ENCODE data around the gene EPS8L2.

The EPS8L2 gene

DNA sequence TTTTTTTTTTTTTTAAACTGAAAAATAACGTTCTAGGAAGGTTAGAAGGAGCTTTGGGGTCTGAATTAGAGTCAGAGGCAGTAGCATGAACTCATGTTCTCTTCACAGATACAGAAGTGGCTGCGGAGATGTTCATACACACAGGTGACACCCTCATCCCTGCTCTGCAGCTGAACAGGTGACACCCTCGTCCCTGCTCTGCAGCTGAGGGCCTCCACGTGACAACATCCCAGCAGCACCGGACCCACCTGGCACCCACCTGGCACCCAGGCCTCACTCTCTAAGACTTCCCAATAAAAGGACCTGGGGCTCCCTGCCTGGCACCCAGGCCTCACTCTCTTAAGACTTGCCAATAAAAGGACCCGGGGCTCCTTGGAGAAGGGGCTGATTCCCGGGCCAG, 49.2 kb upstream of the EPS8L2 start (continued):
- TF ChIP-seq KLF1 (tag by site-specific recombination; IDR thresholded peaks at IDR 0.05) (no peak), ZNF24 (tag by site-specific recombination; IDR thresholded peaks at IDR 0.05) (no peak), ZNF670 (tag by site-specific recombination; IDR thresholded peaks at IDR 0.05; ENCODE audit: low read depth) (no peak), ZNF623 (tag by site-specific recombination; IDR thresholded peaks at IDR 0.05) (no peak)
- TF ChIP-seq, protein P1, sequence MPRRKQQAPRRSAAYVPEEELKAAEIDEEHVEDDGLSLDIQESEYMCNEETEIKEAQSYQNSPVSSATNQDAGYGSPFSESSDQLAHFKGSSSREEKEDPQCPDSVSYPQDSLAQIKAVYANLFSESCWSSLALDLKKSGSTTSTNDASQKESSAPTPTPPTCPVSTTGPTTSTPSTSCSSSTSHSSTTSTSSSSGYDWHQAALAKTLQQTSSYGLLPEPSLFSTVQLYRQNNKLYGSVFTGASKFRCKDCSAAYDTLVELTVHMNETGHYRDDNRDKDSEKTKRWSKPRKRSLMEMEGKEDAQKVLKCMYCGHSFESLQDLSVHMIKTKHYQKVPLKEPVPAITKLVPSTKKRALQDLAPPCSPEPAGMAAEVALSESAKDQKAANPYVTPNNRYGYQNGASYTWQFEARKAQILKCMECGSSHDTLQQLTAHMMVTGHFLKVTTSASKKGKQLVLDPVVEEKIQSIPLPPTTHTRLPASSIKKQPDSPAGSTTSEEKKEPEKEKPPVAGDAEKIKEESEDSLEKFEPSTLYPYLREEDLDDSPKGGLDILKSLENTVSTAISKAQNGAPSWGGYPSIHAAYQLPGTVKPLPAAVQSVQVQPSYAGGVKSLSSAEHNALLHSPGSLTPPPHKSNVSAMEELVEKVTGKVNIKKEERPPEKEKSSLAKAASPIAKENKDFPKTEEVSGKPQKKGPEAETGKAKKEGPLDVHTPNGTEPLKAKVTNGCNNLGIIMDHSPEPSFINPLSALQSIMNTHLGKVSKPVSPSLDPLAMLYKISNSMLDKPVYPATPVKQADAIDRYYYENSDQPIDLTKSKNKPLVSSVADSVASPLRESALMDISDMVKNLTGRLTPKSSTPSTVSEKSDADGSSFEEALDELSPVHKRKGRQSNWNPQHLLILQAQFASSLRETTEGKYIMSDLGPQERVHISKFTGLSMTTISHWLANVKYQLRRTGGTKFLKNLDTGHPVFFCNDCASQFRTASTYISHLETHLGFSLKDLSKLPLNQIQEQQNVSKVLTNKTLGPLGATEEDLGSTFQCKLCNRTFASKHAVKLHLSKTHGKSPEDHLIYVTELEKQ (tag by site-specific recombination; IDR thresholded peaks at IDR 0.05; ENCODE audit: borderline replicate concordance), result no peak
- TF ChIP-seq, protein P2, sequence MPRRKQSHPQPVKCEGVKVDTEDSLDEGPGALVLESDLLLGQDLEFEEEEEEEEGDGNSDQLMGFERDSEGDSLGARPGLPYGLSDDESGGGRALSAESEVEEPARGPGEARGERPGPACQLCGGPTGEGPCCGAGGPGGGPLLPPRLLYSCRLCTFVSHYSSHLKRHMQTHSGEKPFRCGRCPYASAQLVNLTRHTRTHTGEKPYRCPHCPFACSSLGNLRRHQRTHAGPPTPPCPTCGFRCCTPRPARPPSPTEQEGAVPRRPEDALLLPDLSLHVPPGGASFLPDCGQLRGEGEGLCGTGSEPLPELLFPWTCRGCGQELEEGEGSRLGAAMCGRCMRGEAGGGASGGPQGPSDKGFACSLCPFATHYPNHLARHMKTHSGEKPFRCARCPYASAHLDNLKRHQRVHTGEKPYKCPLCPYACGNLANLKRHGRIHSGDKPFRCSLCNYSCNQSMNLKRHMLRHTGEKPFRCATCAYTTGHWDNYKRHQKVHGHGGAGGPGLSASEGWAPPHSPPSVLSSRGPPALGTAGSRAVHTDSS (tag by site-specific recombination; IDR thresholded peaks at IDR 0.05), result no peak
- TF ChIP-seq, protein P3, sequence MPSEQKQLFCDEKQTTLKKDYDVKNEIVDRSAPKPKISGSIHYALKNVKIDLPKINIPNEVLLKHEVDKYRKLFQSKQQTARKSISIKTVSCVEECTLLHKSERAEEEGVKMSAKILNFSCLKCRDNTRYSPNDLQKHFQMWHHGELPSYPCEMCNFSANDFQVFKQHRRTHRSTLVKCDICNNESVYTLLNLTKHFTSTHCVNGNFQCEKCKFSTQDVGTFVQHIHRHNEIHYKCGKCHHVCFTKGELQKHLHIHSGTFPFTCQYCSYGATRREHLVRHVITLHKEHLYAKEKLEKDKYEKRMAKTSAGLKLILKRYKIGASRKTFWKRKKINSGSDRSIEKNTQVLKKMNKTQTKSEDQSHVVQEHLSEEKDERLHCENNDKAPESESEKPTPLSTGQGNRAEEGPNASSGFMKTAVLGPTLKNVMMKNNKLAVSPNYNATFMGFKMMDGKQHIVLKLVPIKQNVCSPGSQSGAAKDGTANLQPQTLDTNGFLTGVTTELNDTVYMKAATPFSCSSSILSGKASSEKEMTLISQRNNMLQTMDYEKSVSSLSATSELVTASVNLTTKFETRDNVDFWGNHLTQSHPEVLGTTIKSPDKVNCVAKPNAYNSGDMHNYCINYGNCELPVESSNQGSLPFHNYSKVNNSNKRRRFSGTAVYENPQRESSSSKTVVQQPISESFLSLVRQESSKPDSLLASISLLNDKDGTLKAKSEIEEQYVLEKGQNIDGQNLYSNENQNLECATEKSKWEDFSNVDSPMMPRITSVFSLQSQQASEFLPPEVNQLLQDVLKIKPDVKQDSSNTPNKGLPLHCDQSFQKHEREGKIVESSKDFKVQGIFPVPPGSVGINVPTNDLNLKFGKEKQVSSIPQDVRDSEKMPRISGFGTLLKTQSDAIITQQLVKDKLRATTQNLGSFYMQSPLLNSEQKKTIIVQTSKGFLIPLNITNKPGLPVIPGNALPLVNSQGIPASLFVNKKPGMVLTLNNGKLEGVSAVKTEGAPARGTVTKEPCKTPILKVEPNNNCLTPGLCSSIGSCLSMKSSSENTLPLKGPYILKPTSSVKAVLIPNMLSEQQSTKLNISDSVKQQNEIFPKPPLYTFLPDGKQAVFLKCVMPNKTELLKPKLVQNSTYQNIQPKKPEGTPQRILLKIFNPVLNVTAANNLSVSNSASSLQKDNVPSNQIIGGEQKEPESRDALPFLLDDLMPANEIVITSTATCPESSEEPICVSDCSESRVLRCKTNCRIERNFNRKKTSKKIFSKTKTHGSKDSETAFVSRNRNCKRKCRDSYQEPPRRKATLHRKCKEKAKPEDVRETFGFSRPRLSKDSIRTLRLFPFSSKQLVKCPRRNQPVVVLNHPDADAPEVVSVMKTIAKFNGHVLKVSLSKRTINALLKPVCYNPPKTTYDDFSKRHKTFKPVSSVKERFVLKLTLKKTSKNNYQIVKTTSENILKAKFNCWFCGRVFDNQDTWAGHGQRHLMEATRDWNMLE (tag by site-specific recombination; conservative IDR thresholded peaks at IDR 0.05; ENCODE audit: low read depth), result no peak
- TF ChIP-seq, protein P4, sequence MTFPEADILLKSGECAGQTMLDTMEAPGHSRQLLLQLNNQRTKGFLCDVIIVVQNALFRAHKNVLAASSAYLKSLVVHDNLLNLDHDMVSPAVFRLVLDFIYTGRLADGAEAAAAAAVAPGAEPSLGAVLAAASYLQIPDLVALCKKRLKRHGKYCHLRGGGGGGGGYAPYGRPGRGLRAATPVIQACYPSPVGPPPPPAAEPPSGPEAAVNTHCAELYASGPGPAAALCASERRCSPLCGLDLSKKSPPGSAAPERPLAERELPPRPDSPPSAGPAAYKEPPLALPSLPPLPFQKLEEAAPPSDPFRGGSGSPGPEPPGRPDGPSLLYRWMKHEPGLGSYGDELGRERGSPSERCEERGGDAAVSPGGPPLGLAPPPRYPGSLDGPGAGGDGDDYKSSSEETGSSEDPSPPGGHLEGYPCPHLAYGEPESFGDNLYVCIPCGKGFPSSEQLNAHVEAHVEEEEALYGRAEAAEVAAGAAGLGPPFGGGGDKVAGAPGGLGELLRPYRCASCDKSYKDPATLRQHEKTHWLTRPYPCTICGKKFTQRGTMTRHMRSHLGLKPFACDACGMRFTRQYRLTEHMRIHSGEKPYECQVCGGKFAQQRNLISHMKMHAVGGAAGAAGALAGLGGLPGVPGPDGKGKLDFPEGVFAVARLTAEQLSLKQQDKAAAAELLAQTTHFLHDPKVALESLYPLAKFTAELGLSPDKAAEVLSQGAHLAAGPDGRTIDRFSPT (tag by site-specific recombination; IDR thresholded peaks at IDR 0.05), result no peak

DNA sequence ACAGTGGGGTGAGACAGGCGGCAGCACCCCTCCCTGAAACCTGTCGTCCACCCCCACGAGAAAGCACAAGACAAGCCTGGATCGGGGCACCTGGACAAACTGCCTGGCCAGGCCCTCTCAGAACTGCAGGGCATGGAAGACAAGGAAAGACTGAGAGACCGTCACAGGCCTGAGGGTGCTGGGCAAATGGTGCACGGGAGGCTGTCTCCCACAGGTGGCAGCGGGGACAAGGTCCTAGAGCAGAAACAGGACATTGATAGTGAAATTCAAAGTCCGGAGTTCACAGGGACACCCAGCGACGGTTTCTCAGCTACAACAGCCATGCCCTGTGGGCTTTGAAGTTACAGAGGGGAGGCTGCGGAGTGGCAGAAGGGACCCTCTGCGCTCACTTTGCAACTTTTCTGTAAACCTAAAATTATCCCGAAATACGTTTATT, 48.3 kb upstream of the EPS8L2 start:
- Histone ChIP-seq H3K4me1 (ENCODE audit: control insufficient read depth, insufficient read depth, low read length) (no peaks in the 10 kb centered on the region), H3K9me3 (ENCODE audit: control insufficient read depth, insufficient read depth, low read depth, low read length) (no peaks in the 10 kb centered on the region), H3K4me3 (ENCODE audit: low read depth, low read length) (no peak overlapping the region), H3K36me3 (ENCODE audit: control insufficient read depth in 2 of 2, insufficient read depth in 1 of 2, low read length in 2 of 2) (peaks cover 4 to 92% of the 10 kb centered on the region in 2 experiments; a peak in 2 of 3 replicates), H3K27ac (ENCODE audit: extremely low read depth, low read depth, low read length) (no peak overlapping the region)
- TF ChIP-seq KLF16 (tag by site-specific recombination; IDR thresholded peaks at IDR 0.05) (no peak), SETDB1 (IDR thresholded peaks at IDR 0.05; ENCODE audit: insufficient read length, low read length) (no peak), SALL2 (tag by site-specific recombination; IDR thresholded peaks at IDR 0.05; ENCODE audit: borderline replicate concordance) (no peak), ZNF157 (tag by site-specific recombination; IDR thresholded peaks at IDR 0.05) (no peak), SCRT2 (tag by site-specific recombination; IDR thresholded peaks at IDR 0.05) (no peak)
- TF ChIP-seq, protein P5, sequence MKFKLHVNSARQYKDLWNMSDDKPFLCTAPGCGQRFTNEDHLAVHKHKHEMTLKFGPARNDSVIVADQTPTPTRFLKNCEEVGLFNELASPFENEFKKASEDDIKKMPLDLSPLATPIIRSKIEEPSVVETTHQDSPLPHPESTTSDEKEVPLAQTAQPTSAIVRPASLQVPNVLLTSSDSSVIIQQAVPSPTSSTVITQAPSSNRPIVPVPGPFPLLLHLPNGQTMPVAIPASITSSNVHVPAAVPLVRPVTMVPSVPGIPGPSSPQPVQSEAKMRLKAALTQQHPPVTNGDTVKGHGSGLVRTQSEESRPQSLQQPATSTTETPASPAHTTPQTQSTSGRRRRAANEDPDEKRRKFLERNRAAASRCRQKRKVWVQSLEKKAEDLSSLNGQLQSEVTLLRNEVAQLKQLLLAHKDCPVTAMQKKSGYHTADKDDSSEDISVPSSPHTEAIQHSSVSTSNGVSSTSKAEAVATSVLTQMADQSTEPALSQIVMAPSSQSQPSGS (tag by site-specific recombination; IDR thresholded peaks at IDR 0.05; ENCODE audit: low read depth), result no peak
- TF ChIP-seq, protein P6, sequence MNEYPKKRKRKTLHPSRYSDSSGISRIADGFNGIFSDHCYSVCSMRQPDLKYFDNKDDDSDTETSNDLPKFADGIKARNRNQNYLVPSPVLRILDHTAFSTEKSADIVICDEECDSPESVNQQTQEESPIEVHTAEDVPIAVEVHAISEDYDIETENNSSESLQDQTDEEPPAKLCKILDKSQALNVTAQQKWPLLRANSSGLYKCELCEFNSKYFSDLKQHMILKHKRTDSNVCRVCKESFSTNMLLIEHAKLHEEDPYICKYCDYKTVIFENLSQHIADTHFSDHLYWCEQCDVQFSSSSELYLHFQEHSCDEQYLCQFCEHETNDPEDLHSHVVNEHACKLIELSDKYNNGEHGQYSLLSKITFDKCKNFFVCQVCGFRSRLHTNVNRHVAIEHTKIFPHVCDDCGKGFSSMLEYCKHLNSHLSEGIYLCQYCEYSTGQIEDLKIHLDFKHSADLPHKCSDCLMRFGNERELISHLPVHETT (tag by site-specific recombination; IDR thresholded peaks at IDR 0.05), result no peak
- POLR2A ChIA-PET, result no interaction called here
- CTCF ChIA-PET, result no interaction called here
